Measurements from ENCODE around the gene EXOC4. TPM values are rescaled to one million over a fixed set of nuclear protein-coding genes. Genes with fewer than 3 reads are reported as not detected.

EXOC4 gene
- total RNA-seq, 4 donors from 2014 or later = 82.4 to 204 (median 128) TPM

DNA sequence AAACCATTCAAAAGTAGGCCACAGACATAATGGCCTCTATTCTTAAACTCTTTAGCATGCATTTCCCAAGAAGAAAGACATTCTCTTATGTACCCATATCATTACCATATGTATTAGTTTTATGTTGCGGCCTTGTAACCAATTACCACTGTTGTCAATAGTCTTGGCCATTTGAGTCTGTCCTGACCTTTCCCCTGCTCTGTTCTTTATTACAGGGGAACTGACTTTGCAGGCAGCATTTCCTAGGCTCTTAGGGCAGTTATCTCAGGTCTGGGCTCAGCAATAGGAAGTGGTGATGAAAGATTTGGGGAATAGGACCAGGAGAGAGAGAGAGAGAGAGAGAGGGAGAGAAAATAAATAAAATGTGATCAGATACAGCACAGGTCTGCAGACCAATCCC is 679.7 kb downstream of the EXOC4 start:
- no peaks in the 10 kb centered on the region for H3K9me3 ChIP-seq
- in situ Hi-C loops (cut with MboI; ENCODE audit: low pct_ligation_motif_present in 1 of 4, low pct_unique_long_range_greater_than_20kb in 1 of 4, low sequenced_read_pairs in 3 of 4) (no loop called here), intact Hi-C loops (cut with DNase I; ENCODE audit: low total_unique reads) (no loop called here)
- H3K4me1 ChIP-seq = no peaks in the 10 kb centered on the region
- H3K36me3 ChIP-seq = no peaks in the 10 kb centered on the region
- no peak for TF ChIP-seq POLR2AphosphoS5 (IDR thresholded peaks at IDR 0.05)
- TF ChIP-seq POLR2A (IDR thresholded peaks at IDR 0.05) = no peak
- no peak for TF ChIP-seq EP300 (IDR thresholded peaks at IDR 0.05; ENCODE audit: low read depth)
- TF ChIP-seq, protein P1, sequence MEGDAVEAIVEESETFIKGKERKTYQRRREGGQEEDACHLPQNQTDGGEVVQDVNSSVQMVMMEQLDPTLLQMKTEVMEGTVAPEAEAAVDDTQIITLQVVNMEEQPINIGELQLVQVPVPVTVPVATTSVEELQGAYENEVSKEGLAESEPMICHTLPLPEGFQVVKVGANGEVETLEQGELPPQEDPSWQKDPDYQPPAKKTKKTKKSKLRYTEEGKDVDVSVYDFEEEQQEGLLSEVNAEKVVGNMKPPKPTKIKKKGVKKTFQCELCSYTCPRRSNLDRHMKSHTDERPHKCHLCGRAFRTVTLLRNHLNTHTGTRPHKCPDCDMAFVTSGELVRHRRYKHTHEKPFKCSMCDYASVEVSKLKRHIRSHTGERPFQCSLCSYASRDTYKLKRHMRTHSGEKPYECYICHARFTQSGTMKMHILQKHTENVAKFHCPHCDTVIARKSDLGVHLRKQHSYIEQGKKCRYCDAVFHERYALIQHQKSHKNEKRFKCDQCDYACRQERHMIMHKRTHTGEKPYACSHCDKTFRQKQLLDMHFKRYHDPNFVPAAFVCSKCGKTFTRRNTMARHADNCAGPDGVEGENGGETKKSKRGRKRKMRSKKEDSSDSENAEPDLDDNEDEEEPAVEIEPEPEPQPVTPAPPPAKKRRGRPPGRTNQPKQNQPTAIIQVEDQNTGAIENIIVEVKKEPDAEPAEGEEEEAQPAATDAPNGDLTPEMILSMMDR (IDR thresholded peaks at IDR 0.05) = no peak
- 0 to 50% methylated on average over 1 of the region's 1 CpG for WGBS, 2 donors (ENCODE audit: low coverage in 1 of 2)
- no peak overlapping the region for H3K27ac ChIP-seq
- H3K4me3 ChIP-seq = no peak overlapping the region
- no peaks in the 10 kb centered on the region for H3K27me3 ChIP-seq
- DNase-seq = no peak

DNA sequence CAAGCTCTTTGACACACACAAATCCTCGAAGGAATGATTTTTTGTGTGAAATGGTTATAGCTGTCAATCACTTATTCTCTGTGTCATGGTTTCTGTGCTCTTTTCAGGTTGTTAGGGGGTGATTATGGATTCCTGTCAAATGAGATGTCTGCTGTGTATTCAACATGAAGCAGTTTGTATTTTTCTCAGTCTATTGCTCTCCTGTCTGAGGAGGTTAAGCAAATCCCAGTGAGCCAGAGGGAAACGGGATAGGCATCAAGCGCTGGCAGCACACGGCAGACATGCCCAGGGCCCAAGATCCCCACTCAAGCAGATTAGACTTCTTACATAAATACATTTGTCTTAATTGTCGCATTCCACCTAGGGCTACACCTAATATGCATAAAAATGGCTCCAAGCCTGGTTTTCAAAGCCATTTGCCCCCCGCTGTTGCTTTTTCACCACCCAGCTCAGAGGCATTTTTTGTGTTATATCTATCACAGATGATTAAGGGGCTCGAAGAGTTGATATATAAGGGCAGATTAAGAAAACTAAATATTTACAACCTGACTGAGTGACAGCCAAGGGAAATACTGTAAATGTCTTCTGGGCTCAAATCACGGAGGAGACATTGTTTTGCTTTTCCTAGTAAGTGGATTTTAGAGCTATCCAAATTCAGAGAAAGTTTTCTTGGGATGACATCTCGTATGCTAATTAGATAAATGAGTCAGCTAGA is 681.5 kb downstream of the EXOC4 start:
- H3K36me3 ChIP-seq = no peaks in the 10 kb centered on the region
- WGBS, 2 donors (ENCODE audit: low coverage in 1 of 2) = 84 to 87% methylated on average over 8 to 9 of the region's 9 CpGs

DNA sequence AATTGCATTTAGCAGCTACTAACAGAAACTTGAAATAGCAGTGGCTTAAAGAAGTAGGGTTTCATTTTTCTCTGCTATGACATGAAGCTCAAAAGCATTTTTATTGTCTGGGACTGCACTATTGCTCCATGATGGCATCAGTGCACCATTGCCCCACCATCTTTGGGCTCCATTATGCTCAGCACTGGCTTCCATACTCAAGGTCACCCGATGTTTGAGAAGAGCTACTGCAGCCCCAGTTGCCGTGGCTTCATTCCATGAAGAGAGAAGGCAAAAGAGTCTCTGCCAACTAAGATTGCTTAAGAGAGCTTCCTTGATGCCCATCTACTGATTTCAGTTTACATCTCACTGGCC is 682.1 kb downstream of the EXOC4 start:
- Histone ChIP-seq H3K4me3 (no peak overlapping the region), H3K4me1 (no peaks in the 10 kb centered on the region), H3K9me3 (no peaks in the 10 kb centered on the region), H3K27me3 (no peaks in the 10 kb centered on the region), H3K27ac (no peak overlapping the region), H3K36me3 (peaks cover 0 to 3% (median 0%) of the 10 kb centered on the region in 4 donors)
- 91% methylated on average over 2 of the region's 2 CpGs; no CpG with 5 or more reads in 1 of the 2 donors for WGBS, 2 donors (ENCODE audit: low coverage in 1 of 2)
- DNase-seq = no peak
- TF ChIP-seq EP300 (IDR thresholded peaks at IDR 0.05; ENCODE audit: low read depth) (no peak), POLR2A (IDR thresholded peaks at IDR 0.05) (no peak), POLR2AphosphoS5 (IDR thresholded peaks at IDR 0.05) (no peak)
- TF ChIP-seq, protein P1 (IDR thresholded peaks at IDR 0.05) = no peak
- in situ Hi-C loops (cut with MboI; ENCODE audit: low pct_ligation_motif_present in 1 of 4, low pct_unique_long_range_greater_than_20kb in 1 of 4, low sequenced_read_pairs in 3 of 4) = no loop called here
- intact Hi-C loops (cut with DNase I; ENCODE audit: low total_unique reads) = no loop called here

More for the DNA sequence above, 681.5 kb downstream of the EXOC4 start:
- in situ Hi-C loops (cut with MboI; ENCODE audit: low pct_ligation_motif_present in 1 of 4, low pct_unique_long_range_greater_than_20kb in 1 of 4, low sequenced_read_pairs in 3 of 4) (no loop called here), intact Hi-C loops (cut with DNase I; ENCODE audit: low total_unique reads) (no loop called here)
- no peaks in the 10 kb centered on the region for H3K4me1 ChIP-seq
- no peaks in the 10 kb centered on the region for H3K9me3 ChIP-seq
- no peak for TF ChIP-seq POLR2AphosphoS5 (IDR thresholded peaks at IDR 0.05)
- TF ChIP-seq, protein P1 (IDR thresholded peaks at IDR 0.05) = no peak
- TF ChIP-seq POLR2A (IDR thresholded peaks at IDR 0.05) = no peak
- no peak for TF ChIP-seq EP300 (IDR thresholded peaks at IDR 0.05; ENCODE audit: low read depth)
- no peak overlapping the region for H3K4me3 ChIP-seq
- H3K27ac ChIP-seq = no peak overlapping the region
- no peaks in the 10 kb centered on the region for H3K27me3 ChIP-seq
- DNase-seq = no peak

DNA sequence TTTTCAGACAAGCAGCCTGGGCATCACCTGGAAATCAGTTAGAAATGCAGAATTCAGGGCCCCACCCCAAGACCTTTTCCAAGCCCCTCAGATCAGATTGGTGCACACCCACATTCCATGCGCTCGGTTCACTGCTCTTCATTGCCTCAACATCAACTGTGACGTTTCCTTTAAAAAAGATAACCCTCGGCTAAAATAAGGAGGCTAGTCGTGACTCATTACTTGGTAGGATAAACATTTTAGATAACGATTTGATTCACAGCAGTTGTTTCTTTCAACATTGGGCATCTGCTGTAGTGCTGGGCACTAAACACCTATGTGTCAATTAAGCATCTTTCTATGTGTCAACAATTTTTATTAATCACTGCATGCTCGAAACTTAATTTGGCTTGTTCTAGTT is 683.2 kb downstream of the EXOC4 start:
- H3K4me1 ChIP-seq = no peaks in the 10 kb centered on the region
- TF ChIP-seq, protein P1 (IDR thresholded peaks at IDR 0.05) = no peak
- TF ChIP-seq POLR2A (IDR thresholded peaks at IDR 0.05) = no peak
- TF ChIP-seq POLR2AphosphoS5 (IDR thresholded peaks at IDR 0.05) = no peak
- TF ChIP-seq EP300 (IDR thresholded peaks at IDR 0.05; ENCODE audit: low read depth) = no peak
- intact Hi-C loops (cut with DNase I; ENCODE audit: low total_unique reads) (no loop called here), in situ Hi-C loops (cut with MboI; ENCODE audit: low pct_ligation_motif_present in 1 of 4, low pct_unique_long_range_greater_than_20kb in 1 of 4, low sequenced_read_pairs in 3 of 4) (no loop called here)
- H3K36me3 ChIP-seq = peaks cover 0 to 3% (median 0%) of the 10 kb centered on the region in 4 donors
- no peak overlapping the region for H3K4me3 ChIP-seq
- WGBS, 2 donors (ENCODE audit: low coverage in 1 of 2) = 77 to 82% methylated on average over 6 to 7 of the region's 7 CpGs
- H3K9me3 ChIP-seq = no peaks in the 10 kb centered on the region
- no peaks in the 10 kb centered on the region for H3K27me3 ChIP-seq
- no peak overlapping the region for H3K27ac ChIP-seq
- DNase-seq = no peak

Data from transverse colon (tissue), 4 donors.